Stimulated activated naive B cell treated with anti-CD40 and anti-IgM and Interleukin-4, amounts not matched to agents 10 μg/mL and 1 μg/mL and 100 μg/mL, for 72 hours (primary cell): ENCODE measurements around the gene PARP1.

ENCODE experiments used
- ATAC-seq, 2 donors: fragments of 150-1000 bp; cut with Tn5 transposase; replicated peaks; 2 replicates each; pipeline ENCODE4 v1.10.0; 2021; ENCODE audit warnings: moderate library complexity in 1 of 2
- DNase-seq: peaks from one replicate; pipeline ENCODE4 v3.0.0; 2021
- H3K27ac Mint-ChIP-seq: one replicate; pipeline ENCODE4 v1.8.0; 2022; ENCODE audit warnings: mild to moderate bottlenecking, mixed read lengths
- H3K27me3 Mint-ChIP-seq, 2 donors: one replicate each; pipeline ENCODE4 v1.8.0; 2022; ENCODE audit warnings: mixed read lengths in 2 of 2
- H3K36me3 Mint-ChIP-seq, 2 donors: one replicate each; pipeline ENCODE4 v1.8.0; 2022; ENCODE audit warnings: mixed read lengths in 2 of 2, mild to moderate bottlenecking in 1 of 2
- H3K4me1 Mint-ChIP-seq, 2 donors: one replicate each; pipeline ENCODE4 v1.8.0; 2022; ENCODE audit warnings: mixed read lengths in 2 of 2, mild to moderate bottlenecking in 1 of 2
- H3K4me3 Mint-ChIP-seq, 2 donors: one replicate each; pipeline ENCODE4 v1.8.0; 2022; ENCODE audit warnings: mild to moderate bottlenecking in 2 of 2, mixed read lengths in 2 of 2, moderate library complexity in 1 of 2
- H3K9me3 Mint-ChIP-seq, 2 donors: one replicate each; pipeline ENCODE4 v1.8.0; 2022; ENCODE audit warnings: mixed read lengths in 2 of 2, mild to moderate bottlenecking in 1 of 2

The PARP1 gene

GRCh38 chr1:226424221-226425003, 16.5 kb upstream of the PARP1 start:
- Mint-ChIP-seq H3K4me3 (no peak overlapping the region), H3K4me1 (peaks cover 17 to 22% of the 10 kb centered on the region in 2 donors), H3K27ac (no peak overlapping the region), H3K27me3 (peaks cover 0 to 12% of the 10 kb centered on the region in 2 donors), H3K9me3 (no peaks in the 10 kb centered on the region), H3K36me3 (peaks cover 0 to 4% of the 10 kb centered on the region in 2 donors)
- DNase-seq (no peak), ATAC-seq (peak; percentile 67 to 73)

GRCh38 chr1:226422478-226422877, 14.6 kb upstream of the PARP1 start:
- Mint-ChIP-seq H3K4me1 (peaks cover 11 to 15% of the 10 kb centered on the region in 2 donors), H3K27me3 (peaks cover 0 to 6% of the 10 kb centered on the region in 2 donors), H3K9me3 (no peaks in the 10 kb centered on the region), H3K27ac (no peak overlapping the region), H3K4me3 (no peak overlapping the region), H3K36me3 (peaks cover 0 to 4% of the 10 kb centered on the region in 2 donors)
- no peak for DNase-seq
- ATAC-seq = no peak

GRCh38 chr1:226420897-226421296, 13.0 kb upstream of the PARP1 start:
- Mint-ChIP-seq H3K4me3 (no peak overlapping the region), H3K27ac (no peak overlapping the region), H3K4me1 (peaks cover 5 to 6% of the 10 kb centered on the region in 2 donors), H3K36me3 (no peaks in the 10 kb centered on the region), H3K9me3 (no peaks in the 10 kb centered on the region), H3K27me3 (no peaks in the 10 kb centered on the region)
- DNase-seq (no peak), ATAC-seq (no peak)

- DNase-seq = no peak
- Mint-ChIP-seq H3K27me3 (no peaks in the 10 kb centered on the region), H3K9me3 (no peaks in the 10 kb centered on the region), H3K4me3 (no peak overlapping the region), H3K27ac (no peak overlapping the region), H3K36me3 (no peaks in the 10 kb centered on the region), H3K4me1 (peaks cover 0 to under 1% of the 10 kb centered on the region in 2 donors)
- no peak for ATAC-seq
Measured at GRCh38 chr1:226420328-226420727, 12.4 kb upstream of the PARP1 start.

GRCh38 chr1:226419284-226420029, 11.6 kb upstream of the PARP1 start:
- Mint-ChIP-seq H3K4me1 (no peaks in the 10 kb centered on the region), H3K36me3 (no peaks in the 10 kb centered on the region)
- DNase-seq = no peak

GRCh38 chr1:226417830-226418546, 10.1 kb upstream of the PARP1 start:
- Mint-ChIP-seq H3K27ac (no peak overlapping the region), H3K4me1 (no peaks in the 10 kb centered on the region), H3K27me3 (no peaks in the 10 kb centered on the region), H3K36me3 (no peaks in the 10 kb centered on the region), H3K9me3 (no peaks in the 10 kb centered on the region), H3K4me3 (no peak overlapping the region)
- DNase-seq (no peak), ATAC-seq (no peak)

More at GRCh38 chr1:226419284-226420029, 11.6 kb upstream of the PARP1 start:
- Mint-ChIP-seq H3K4me3 (no peak overlapping the region), H3K27me3 (no peaks in the 10 kb centered on the region), H3K9me3 (no peaks in the 10 kb centered on the region), H3K27ac (no peak overlapping the region)
- no peak for ATAC-seq

GRCh38 chr1:226417350-226417749, 9.5 kb upstream of the PARP1 start:
- H3K36me3 Mint-ChIP-seq = no peaks in the 10 kb centered on the region
- H3K9me3 Mint-ChIP-seq = no peaks in the 10 kb centered on the region
- H3K27me3 Mint-ChIP-seq = no peaks in the 10 kb centered on the region
- no peak overlapping the region for H3K4me3 Mint-ChIP-seq
- ATAC-seq (no peak), DNase-seq (no peak)
- no peaks in the 10 kb centered on the region for H3K4me1 Mint-ChIP-seq
- no peak overlapping the region for H3K27ac Mint-ChIP-seq

- Mint-ChIP-seq H3K36me3 (no peaks in the 10 kb centered on the region), H3K4me3 (no peak overlapping the region), H3K9me3 (no peaks in the 10 kb centered on the region), H3K4me1 (peaks cover 3 to 4% of the 10 kb centered on the region in 2 donors), H3K27me3 (no peaks in the 10 kb centered on the region), H3K27ac (no peak overlapping the region)
- DNase-seq (no peak), ATAC-seq (no peak)
Measured at GRCh38 chr1:226414098-226414698, 6.3 kb upstream of the PARP1 start.

GRCh38 chr1:226411619-226412018, 3.7 kb upstream of the PARP1 start:
- Mint-ChIP-seq H3K27ac (no peak overlapping the region), H3K9me3 (no peaks in the 10 kb centered on the region), H3K27me3 (no peaks in the 10 kb centered on the region), H3K36me3 (peaks cover 0 to 7% of the 10 kb centered on the region in 2 donors), H3K4me3 (no peak overlapping the region), H3K4me1 (peaks cover 4 to 9% of the 10 kb centered on the region in 2 donors)
- ATAC-seq = no peak
- DNase-seq = no peak

GRCh38 chr1:226410958-226411357, 3.1 kb upstream of the PARP1 start:
- Mint-ChIP-seq H3K4me3 (no peak overlapping the region), H3K4me1 (peaks cover 9 to 15% of the 10 kb centered on the region in 2 donors), H3K36me3 (peaks cover 0 to 13% of the 10 kb centered on the region in 2 donors)

GRCh38 chr1:226409392-226409791, 1.5 kb upstream of the PARP1 start:
- H3K4me3 Mint-ChIP-seq = no peak overlapping the region
- H3K27me3 Mint-ChIP-seq = no peaks in the 10 kb centered on the region
- DNase-seq (no peak), ATAC-seq (no peak)
- peaks cover 17 to 31% of the 10 kb centered on the region in 2 donors for H3K4me1 Mint-ChIP-seq
- no peak overlapping the region for H3K27ac Mint-ChIP-seq
- H3K9me3 Mint-ChIP-seq = no peaks in the 10 kb centered on the region
- peaks cover 0 to 17% of the 10 kb centered on the region in 2 donors for H3K36me3 Mint-ChIP-seq

More at GRCh38 chr1:226410958-226411357, 3.1 kb upstream of the PARP1 start:
- Mint-ChIP-seq H3K9me3 (no peaks in the 10 kb centered on the region), H3K27me3 (no peaks in the 10 kb centered on the region), H3K27ac (no peak overlapping the region)
- ATAC-seq = no peak
- no peak for DNase-seq

GRCh38 chr1:226408285-226409184, 642 bp upstream of the PARP1 start:
- ATAC-seq (no peak), DNase-seq (no peak)
- Mint-ChIP-seq H3K36me3 (peaks cover 2 to 22% of the 10 kb centered on the region in 2 donors), H3K27ac (peak overlapping the region; percentile 99), H3K4me3 (peak overlapping the region; percentile 92 to 94), H3K9me3 (no peaks in the 10 kb centered on the region), H3K27me3 (no peaks in the 10 kb centered on the region), H3K4me1 (peaks cover 26 to 40% of the 10 kb centered on the region in 2 donors)

- peaks cover 38 to 54% of the 10 kb centered on the region in 2 donors for H3K4me1 Mint-ChIP-seq
- DNase-seq (no peak), ATAC-seq (peak; percentile 33 to 36)
Measured at GRCh38 chr1:226407199-226407496, 745 bp downstream of the PARP1 start.

More at GRCh38 chr1:226407199-226407496, 745 bp downstream of the PARP1 start:
- no peaks in the 10 kb centered on the region for H3K9me3 Mint-ChIP-seq
- peak overlapping the region; percentile 99 for H3K27ac Mint-ChIP-seq
- H3K27me3 Mint-ChIP-seq = no peaks in the 10 kb centered on the region
- peaks cover 2 to 33% of the 10 kb centered on the region in 2 donors for H3K36me3 Mint-ChIP-seq
- peak overlapping the region; percentile 92 to 94 for H3K4me3 Mint-ChIP-seq
